Forelimb muscle (tissue), 1 donor: ENCODE measurements around the gene MAST2. TPM values are rescaled to one million over a fixed set of nuclear protein-coding genes. Genes with fewer than 3 reads are reported as not detected.
"Not testable (repeated sequence)": the region's sequence is repeated elsewhere in the genome, so short reads cannot be mapped to it uniquely, and the experiment has no call there.

ENCODE experiments used
- DNase-seq: peaks from one replicate; pipeline ENCODE4 v3.0.0-alpha.2; 2013; ENCODE audit warnings: low read depth
- polyA plus RNA-seq: library from polyadenylated mRNA; unstranded; fragments of 120-200 nt; gene quantifications from one replicate; pipeline ENCODE4 v1.2.1, GENCODE V29; 2013; ENCODE audit not compliant: insufficient read length

The MAST2 gene
- polyA plus RNA-seq, 1 donor: 82.9 TPM

GRCh38 chr1:45894331-45894730 is 90.9 kb downstream of the MAST2 start:
- no peak for DNase-seq

GRCh38 chr1:45894921-45895320 is 91.5 kb downstream of the MAST2 start:
- no peak for DNase-seq

- DNase-seq: no peak
These were observed 92.0 kb downstream of the MAST2 start for GRCh38 chr1:45895406-45895805.

GRCh38 chr1:45906883-45907282 is 103.5 kb downstream of the MAST2 start:
- DNase-seq: no peak

GRCh38 chr1:45908611-45909140 is 105.3 kb downstream of the MAST2 start:
- no peak for DNase-seq

- no peak for DNase-seq
These were observed 108.2 kb downstream of the MAST2 start for GRCh38 chr1:45911634-45912033.

- no peak for DNase-seq
These were observed 109.8 kb downstream of the MAST2 start for GRCh38 chr1:45913183-45913683.

- no peak for DNase-seq
These were observed 110.5 kb downstream of the MAST2 start for GRCh38 chr1:45913731-45914501.

GRCh38 chr1:45914836-45915235 is 111.4 kb downstream of the MAST2 start:
- no peak for DNase-seq

- DNase-seq: no peak
These were observed 119.0 kb downstream of the MAST2 start for GRCh38 chr1:45922374-45922773.

- no peak for DNase-seq
These were observed 119.4 kb downstream of the MAST2 start for GRCh38 chr1:45922813-45923212.

GRCh38 chr1:45923343-45923742 is 119.9 kb downstream of the MAST2 start:
- DNase-seq: no peak

- DNase-seq: no peak
These were observed 121.3 kb downstream of the MAST2 start for GRCh38 chr1:45924736-45925135.

- DNase-seq: no peak
These were observed 122.4 kb downstream of the MAST2 start for GRCh38 chr1:45925728-45926287.

- no peak for DNase-seq
These were observed 122.9 kb downstream of the MAST2 start for GRCh38 chr1:45926330-45926729.

GRCh38 chr1:45927231-45927915 is 124.0 kb downstream of the MAST2 start:
- DNase-seq: not testable (repeated sequence)

GRCh38 chr1:45928486-45929205 is 125.2 kb downstream of the MAST2 start:
- no peak for DNase-seq

GRCh38 chr1:45929257-45929687 is 125.9 kb downstream of the MAST2 start:
- DNase-seq: no peak

GRCh38 chr1:45930258-45931150 is 127.1 kb downstream of the MAST2 start:
- no peak for DNase-seq

GRCh38 chr1:45932205-45932604 is 128.8 kb downstream of the MAST2 start:
- DNase-seq: not testable (repeated sequence)

- no peak for DNase-seq
These were observed 131.5 kb downstream of the MAST2 start for GRCh38 chr1:45934947-45935346.
